BLaER1 treated with 17β-estradiol and CSF1 and Interleukin-3, amounts not matched to agents 10 nM and 100 nM (cell line): ENCODE measurements around the gene CCDC201.

Source experiments
- H3K27ac ChIP-seq, 11 experiments: shearing (Covaris generic); formaldehyde crosslinking; 2 replicates each; pipeline ENCODE4 v1.8.1; 2022
- H3K27me3 ChIP-seq, 11 experiments: shearing (Covaris generic); formaldehyde crosslinking; 2 replicates each; pipeline ENCODE4 v1.8.1; 2022
- H3K36me3 ChIP-seq, 11 experiments: shearing (Covaris generic); formaldehyde crosslinking; 2 replicates each; pipeline ENCODE4 v1.8.1; 2022
- H3K4me1 ChIP-seq, 10 experiments: shearing (Covaris generic); formaldehyde crosslinking; 2 replicates each; pipeline ENCODE4 v1.8.1; 2022
- H3K4me2 ChIP-seq, 11 experiments: shearing (Covaris generic); formaldehyde crosslinking; 2 replicates each; pipeline ENCODE4 v1.8.1; 2022
- H3K4me3 ChIP-seq, 10 experiments: shearing (Covaris generic); formaldehyde crosslinking; 2 replicates each; pipeline ENCODE4 v1.8.1; 2022
- H3K9ac ChIP-seq, 11 experiments: shearing (Covaris generic); formaldehyde crosslinking; 2 replicates each; pipeline ENCODE4 v1.8.1; 2022
- H3K9me3 ChIP-seq, 11 experiments: shearing (Covaris generic); formaldehyde crosslinking; replicated peaks in 1 of 11; 2 replicates each; pipeline ENCODE4 v1.8.1; 2022
- H4K20me1 ChIP-seq, 11 experiments: shearing (Covaris generic); formaldehyde crosslinking; 2 replicates each; pipeline ENCODE4 v1.8.1; 2022
- Cebpa-rat ChIP-seq, 11 experiments: shearing (Covaris generic); IDR thresholded peaks; 2 replicates each; pipeline ENCODE4 v1.8.1; 2022

CCDC201 gene

GRCh38 chr7:45897042-45897690 is 24.3 kb upstream of the CCDC201 start:
- Histone ChIP-seq H3K27me3 (no peaks in the 10 kb centered on the region), H3K4me1 (peaks cover 0 to 6% (median 0%) of the 10 kb centered on the region in 10 experiments; a peak in 3 of 20 replicates), H3K9ac (no peak overlapping the region), H3K4me2 (no peak overlapping the region), H3K9me3 (0 out of 22 replicates have a peak, but pooled peaks cover 0 to 2% (median 0%) of the 10 kb centered on the region in 11 experiments), H3K27ac (no peak overlapping the region), H3K4me3 (no peak overlapping the region), H3K36me3 (no peaks in the 10 kb centered on the region), H4K20me1 (no peaks in the 10 kb centered on the region)
- TF ChIP-seq Cebpa-rat (IDR thresholded peaks at IDR 0.05) = no peak

- Histone ChIP-seq H3K4me1 (peaks cover 0 to 6% (median 0%) of the 10 kb centered on the region in 10 experiments; a peak in 3 of 20 replicates), H3K27me3 (peaks cover 6 to 12% (median 10%) of the 10 kb centered on the region in 11 experiments), H4K20me1 (no peaks in the 10 kb centered on the region), H3K27ac (no peak overlapping the region), H3K4me3 (no peak overlapping the region), H3K9me3 (no peaks in the 10 kb centered on the region), H3K4me2 (no peak overlapping the region), H3K36me3 (no peaks in the 10 kb centered on the region), H3K9ac (no peak overlapping the region)
- TF ChIP-seq Cebpa-rat (IDR thresholded peaks at IDR 0.05) = no peak
Observed at GRCh38 chr7:45894665-45895062, 21.8 kb upstream of the CCDC201 start.

GRCh38 chr7:45893996-45894664 is 21.2 kb upstream of the CCDC201 start:
- Histone ChIP-seq H3K27ac (no peak overlapping the region), H3K4me2 (peak overlapping the region in 4 of 11 experiments; percentile 14 to 26 (median 22); a peak in 1 of 22 replicates), H3K4me3 (no peak overlapping the region), H3K27me3 (peaks cover 11 to 17% (median 15%) of the 10 kb centered on the region in 11 experiments), H3K9me3 (no peaks in the 10 kb centered on the region), H3K36me3 (no peaks in the 10 kb centered on the region), H3K4me1 (peaks cover 0 to 6% (median 0%) of the 10 kb centered on the region in 10 experiments; a peak in 3 of 20 replicates), H3K9ac (no peak overlapping the region), H4K20me1 (no peaks in the 10 kb centered on the region; a peak in 1 of 22 replicates)
- no peak for TF ChIP-seq Cebpa-rat (IDR thresholded peaks at IDR 0.05)

- Histone ChIP-seq H3K9me3 (no peaks in the 10 kb centered on the region), H3K27me3 (peaks cover 18 to 23% (median 22%) of the 10 kb centered on the region in 11 experiments), H4K20me1 (no peaks in the 10 kb centered on the region; a peak in 2 of 22 replicates), H3K4me1 (peaks cover 0 to 6% (median 0%) of the 10 kb centered on the region in 10 experiments; a peak in 3 of 20 replicates), H3K27ac (no peak overlapping the region), H3K4me3 (no peak overlapping the region), H3K4me2 (peak overlapping the region in 4 of 11 experiments; percentile 14 to 26 (median 22); a peak in 1 of 22 replicates), H3K9ac (no peak overlapping the region), H3K36me3 (no peaks in the 10 kb centered on the region)
- no peak for TF ChIP-seq Cebpa-rat (IDR thresholded peaks at IDR 0.05)
Observed at GRCh38 chr7:45893374-45893995, 20.6 kb upstream of the CCDC201 start.

GRCh38 chr7:45892407-45893035 is 19.6 kb upstream of the CCDC201 start:
- peaks cover 28 to 33% (median 32%) of the 10 kb centered on the region in 11 experiments for H3K27me3 ChIP-seq

GRCh38 chr7:45891462-45892402 is 18.9 kb upstream of the CCDC201 start:
- Histone ChIP-seq H3K4me1 (peaks cover 0 to 6% (median 0%) of the 10 kb centered on the region in 10 experiments; a peak in 3 of 20 replicates), H3K4me2 (no peak overlapping the region), H3K9ac (no peak overlapping the region), H3K36me3 (no peaks in the 10 kb centered on the region), H4K20me1 (no peaks in the 10 kb centered on the region; a peak in 2 of 22 replicates), H3K27ac (no peak overlapping the region), H3K27me3 (peaks cover 33 to 41% (median 39%) of the 10 kb centered on the region in 11 experiments), H3K4me3 (no peak overlapping the region), H3K9me3 (no peaks in the 10 kb centered on the region)
- TF ChIP-seq Cebpa-rat (IDR thresholded peaks at IDR 0.05) = no peak

More at GRCh38 chr7:45892407-45893035, 19.6 kb upstream of the CCDC201 start:
- Histone ChIP-seq H3K4me1 (peaks cover 0 to 6% (median 0%) of the 10 kb centered on the region in 10 experiments; a peak in 3 of 20 replicates), H3K4me2 (no peak overlapping the region), H3K9me3 (no peaks in the 10 kb centered on the region), H3K36me3 (no peaks in the 10 kb centered on the region), H3K4me3 (no peak overlapping the region), H3K9ac (no peak overlapping the region), H4K20me1 (no peaks in the 10 kb centered on the region; a peak in 2 of 22 replicates), H3K27ac (no peak overlapping the region)
- no peak for TF ChIP-seq Cebpa-rat (IDR thresholded peaks at IDR 0.05)

- peaks cover 33 to 44% (median 40%) of the 10 kb centered on the region in 11 experiments for H3K27me3 ChIP-seq
- H3K4me1 ChIP-seq = peaks cover 0 to 6% (median 0%) of the 10 kb centered on the region in 10 experiments; a peak in 3 of 20 replicates
- H3K4me3 ChIP-seq = no peak overlapping the region
- H3K9me3 ChIP-seq = no peaks in the 10 kb centered on the region
- no peak overlapping the region for H3K4me2 ChIP-seq
- no peak for TF ChIP-seq Cebpa-rat (IDR thresholded peaks at IDR 0.05)
- H3K36me3 ChIP-seq = no peaks in the 10 kb centered on the region
- no peaks in the 10 kb centered on the region; a peak in 2 of 22 replicates for H4K20me1 ChIP-seq
- H3K9ac ChIP-seq = no peak overlapping the region
- H3K27ac ChIP-seq = no peak overlapping the region
Observed at GRCh38 chr7:45890902-45891461, 18.1 kb upstream of the CCDC201 start.
